Ascending aorta (tissue), 2 donors: ENCODE results near the gene SPEM3. TPM values are rescaled to one million over a fixed set of nuclear protein-coding genes. Genes with fewer than 3 reads are reported as not detected.

ENCODE experiments used
- DNase-seq, 2 donors: peaks; one replicate each; pipeline ENCODE4 v3.0.0-alpha.2; 2019; ENCODE audit warnings: low spot score in 2 of 2
- H3K27ac ChIP-seq, 2 donors: fragments of 200-600 bp; sonication (generic); one replicate each; pipeline ENCODE4 v1.5.1; 2016 to 2017; ENCODE audit warnings: mild to moderate bottlenecking in 1 of 2
- H3K27me3 ChIP-seq: fragments of 200-600 bp; sonication (generic); one replicate; pipeline ENCODE4 v1.5.1; 2017
- H3K36me3 ChIP-seq, 2 donors: fragments of 200-600 bp; sonication (generic); one replicate each; pipeline ENCODE4 v1.5.1; 2016
- H3K4me1 ChIP-seq, 2 donors: fragments of 200-600 bp; sonication (generic); one replicate each; pipeline ENCODE4 v1.5.1; 2016 to 2017; ENCODE audit warnings: mild to moderate bottlenecking in 1 of 2
- H3K4me3 ChIP-seq, 2 donors: fragments of 200-600 bp; sonication (generic); one replicate each; pipeline ENCODE4 v1.5.1; 2016 to 2017; ENCODE audit warnings: mild to moderate bottlenecking in 1 of 2
- H3K9me3 ChIP-seq, 2 donors: fragments of 200-600 bp; sonication (generic); one replicate each; pipeline ENCODE4 v1.5.1; 2016
- intact Hi-C: fragments of 100-400 bp; cut with DNase I; formaldehyde crosslinking; loops from one replicate; pipeline ENCODE4 v1.15.1; 2023
- total RNA-seq: library from RNA; depleted of rRNA; stranded (reverse); fragments of >200 nt; gene quantifications from one replicate; pipeline ENCODE4 v1.1.0, GENCODE V29; 2016
- TF ChIP-seq, protein P1 (sequence below), 3 experiments: fragments of 200-600 bp in 2 of 3; fragments of 450-650 bp in 1 of 3; sonication (generic) in 2 of 3; IDR thresholded peaks; one replicate each; pipeline ENCODE4 v1.5.1; 2016 to 2019; ENCODE audit warnings: antibody characterized with exemption in 3 of 3, mild to moderate bottlenecking in 1 of 3, moderate library complexity in 1 of 3

SPEM3 gene
- total RNA-seq, 1 donor from 2014 or later = not detected

- Histone ChIP-seq H3K36me3 (no peaks in the 10 kb centered on the region), H3K27me3 (peaks cover 18% of the 10 kb centered on the region), H3K4me1 (peaks cover 18 to 38% of the 10 kb centered on the region in 2 donors), H3K27ac (no peak overlapping the region), H3K4me3 (no peak overlapping the region), H3K9me3 (no peaks in the 10 kb centered on the region)
- no peak for DNase-seq
- TF ChIP-seq, protein P1, sequence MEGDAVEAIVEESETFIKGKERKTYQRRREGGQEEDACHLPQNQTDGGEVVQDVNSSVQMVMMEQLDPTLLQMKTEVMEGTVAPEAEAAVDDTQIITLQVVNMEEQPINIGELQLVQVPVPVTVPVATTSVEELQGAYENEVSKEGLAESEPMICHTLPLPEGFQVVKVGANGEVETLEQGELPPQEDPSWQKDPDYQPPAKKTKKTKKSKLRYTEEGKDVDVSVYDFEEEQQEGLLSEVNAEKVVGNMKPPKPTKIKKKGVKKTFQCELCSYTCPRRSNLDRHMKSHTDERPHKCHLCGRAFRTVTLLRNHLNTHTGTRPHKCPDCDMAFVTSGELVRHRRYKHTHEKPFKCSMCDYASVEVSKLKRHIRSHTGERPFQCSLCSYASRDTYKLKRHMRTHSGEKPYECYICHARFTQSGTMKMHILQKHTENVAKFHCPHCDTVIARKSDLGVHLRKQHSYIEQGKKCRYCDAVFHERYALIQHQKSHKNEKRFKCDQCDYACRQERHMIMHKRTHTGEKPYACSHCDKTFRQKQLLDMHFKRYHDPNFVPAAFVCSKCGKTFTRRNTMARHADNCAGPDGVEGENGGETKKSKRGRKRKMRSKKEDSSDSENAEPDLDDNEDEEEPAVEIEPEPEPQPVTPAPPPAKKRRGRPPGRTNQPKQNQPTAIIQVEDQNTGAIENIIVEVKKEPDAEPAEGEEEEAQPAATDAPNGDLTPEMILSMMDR (IDR thresholded peaks at IDR 0.05) = no peak
- intact Hi-C loops = no loop called here
Observed at GRCh38 chr17:7442142-7442541, 13.5 kb downstream of the SPEM3 start.

- Histone ChIP-seq H3K4me3 (no peak overlapping the region), H3K27me3 (peaks cover 16% of the 10 kb centered on the region), H3K36me3 (no peaks in the 10 kb centered on the region), H3K9me3 (no peaks in the 10 kb centered on the region), H3K4me1 (peaks cover 15 to 35% of the 10 kb centered on the region in 2 donors), H3K27ac (peak overlapping the region in 1 of 2 donors; percentile 34)
- DNase-seq = no peak
- intact Hi-C loops = no loop called here
- TF ChIP-seq, protein P1 (IDR thresholded peaks at IDR 0.05) = no peak
Observed at GRCh38 chr17:7443499-7444485, 15.1 kb downstream of the SPEM3 start.

DNA sequence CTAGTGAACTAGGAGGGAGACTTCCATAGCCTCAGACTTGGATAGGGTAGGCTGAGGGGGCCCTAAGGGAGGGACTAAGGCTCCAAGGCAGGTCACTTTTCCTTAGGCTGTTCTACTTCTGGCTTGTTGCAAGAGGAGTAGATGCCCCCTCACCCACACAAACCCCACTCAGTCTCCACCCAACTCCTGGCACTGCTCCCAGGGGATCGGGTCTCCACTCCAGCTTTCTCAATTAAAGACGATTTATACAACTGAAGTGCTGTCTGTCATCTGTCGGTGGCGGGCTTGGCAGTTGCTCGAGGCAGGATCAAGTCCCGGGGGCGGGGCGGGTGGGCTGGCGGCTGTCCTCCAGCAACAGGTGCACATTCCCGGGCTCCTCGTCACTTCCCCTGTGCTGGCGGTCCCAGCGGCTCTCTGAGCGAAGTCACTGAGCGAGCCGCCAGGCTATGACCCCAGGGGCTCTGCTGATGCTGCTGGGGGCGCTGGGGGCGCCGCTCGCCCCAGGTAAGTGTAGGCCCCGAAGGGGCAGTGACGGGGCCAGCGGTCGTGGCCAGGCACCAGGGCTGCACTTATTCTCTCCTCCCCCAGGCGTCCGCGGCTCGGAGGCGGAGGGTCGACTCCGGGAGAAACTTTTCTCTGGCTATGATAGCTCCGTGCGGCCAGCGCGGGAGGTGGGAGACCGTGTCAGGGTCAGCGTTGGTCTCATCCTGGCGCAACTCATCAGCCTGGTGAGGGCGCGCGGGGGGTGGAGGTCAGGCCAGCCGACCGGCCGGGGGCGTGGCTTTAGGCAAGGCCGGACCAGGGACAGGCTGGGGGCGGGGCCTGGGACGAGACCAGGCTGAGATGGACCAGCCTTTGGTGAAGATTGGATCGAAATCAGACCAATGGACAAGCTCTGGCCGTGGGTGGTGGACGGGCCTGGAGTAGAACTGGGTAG lies 16.3 kb downstream of the SPEM3 start, which contains the start of gene CHRNB1:
Gene CHRNB1, plus strand, starts transcription at position 380 of the 937 bp plus-strand sequence. Its CDS starts 67 bp downstream, at position 447.
- Histone ChIP-seq H3K36me3 (no peaks in the 10 kb centered on the region), H3K9me3 (no peaks in the 10 kb centered on the region), H3K4me3 (peak within 1 kb of the TSS; percentile 60 to 62), H3K27ac (peak within 1 kb of the TSS in 1 of 2 donors; percentile 34), H3K27me3 (peaks cover 5% of the 10 kb centered on the region), H3K4me1 (peaks cover 15 to 27% of the 10 kb centered on the region in 2 donors)
- TF ChIP-seq, protein P1 (IDR thresholded peaks at IDR 0.05) = peak in 2 of 3 experiments; percentile 5
- intact Hi-C loops = no loop called here
- DNase-seq = peak; percentile 44 to 84

DNA sequence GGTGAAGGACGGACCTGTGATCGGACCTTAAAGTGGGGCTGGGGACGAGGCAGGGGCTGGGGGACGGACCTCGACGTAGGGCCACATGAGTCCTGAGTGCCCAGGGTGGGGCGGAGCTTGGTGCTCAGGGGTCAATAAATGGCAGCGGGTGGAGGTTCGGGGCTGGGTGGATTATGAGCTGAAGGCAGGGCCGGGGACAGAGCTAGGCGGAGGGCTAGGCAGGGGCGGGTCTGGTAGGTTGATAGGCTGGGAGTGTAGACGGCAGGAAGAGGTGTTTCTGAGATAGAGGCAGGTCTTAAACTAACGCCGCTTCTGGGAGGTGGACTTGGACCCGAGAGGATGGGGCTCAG lies 16.9 kb downstream of the SPEM3 start:
- Histone ChIP-seq H3K27me3 (peaks cover 4% of the 10 kb centered on the region), H3K9me3 (no peaks in the 10 kb centered on the region), H3K27ac (no peak overlapping the region), H3K4me1 (peaks cover 10 to 21% of the 10 kb centered on the region in 2 donors), H3K36me3 (no peaks in the 10 kb centered on the region), H3K4me3 (peak overlapping the region; percentile 60 to 62)
- no peak for DNase-seq
- TF ChIP-seq, protein P1 (IDR thresholded peaks at IDR 0.05) = no peak
- intact Hi-C loops = no loop called here

GRCh38 chr17:7448461-7448860 lies 19.8 kb downstream of the SPEM3 start:
- DNase-seq = no peak
- Histone ChIP-seq H3K9me3 (no peaks in the 10 kb centered on the region), H3K4me1 (peaks cover 10 to 18% of the 10 kb centered on the region in 2 donors), H3K27me3 (peaks cover 4% of the 10 kb centered on the region), H3K27ac (no peak overlapping the region), H3K36me3 (no peaks in the 10 kb centered on the region), H3K4me3 (no peak overlapping the region)
- TF ChIP-seq, protein P1 (IDR thresholded peaks at IDR 0.05) = no peak
- intact Hi-C loops = no loop called here
